Transverse colon (tissue), 4 donors: ENCODE measurements around the gene ATL3. TPM values are rescaled to one million over a fixed set of nuclear protein-coding genes. Genes with fewer than 3 reads are reported as not detected.
"Not testable (repeated sequence)": the region's sequence is repeated elsewhere in the genome, so short reads cannot be mapped to it uniquely, and the experiment has no call there.

Source experiments
- DNase-seq: peaks from one replicate; pipeline ENCODE4 v3.0.0-alpha.2; 2019
- H3K27ac ChIP-seq, 4 donors: fragments of 200-600 bp; sonication (generic); 2 replicates each; pipeline ENCODE4 v1.5.1; 2016 to 2018; ENCODE audit warnings: inconsistent platforms in 4 of 4
- H3K27me3 ChIP-seq: fragments of 200-600 bp; sonication (generic); 2 replicates; pipeline ENCODE4 v1.5.1; 2017; ENCODE audit warnings: inconsistent platforms
- H3K36me3 ChIP-seq, 4 donors: fragments of 200-600 bp; sonication (generic); 2 replicates each; pipeline ENCODE4 v1.5.1; 2017 to 2019; ENCODE audit warnings: inconsistent platforms in 4 of 4
- H3K4me1 ChIP-seq, 4 donors: fragments of 200-600 bp; sonication (generic); 2 replicates each; pipeline ENCODE4 v1.5.1; 2017 to 2020; ENCODE audit warnings: inconsistent platforms in 4 of 4
- H3K4me3 ChIP-seq, 4 donors: fragments of 200-600 bp; sonication (generic); 1 replicate in 1 of 4; 2 replicates in 3 of 4; pipeline versions ENCODE4 v1.5.1 to v1.6.1; 2017 to 2019; ENCODE audit warnings: inconsistent platforms in 4 of 4
- H3K9me3 ChIP-seq, 2 donors: fragments of 200-600 bp; sonication (generic); 2 replicates each; pipeline ENCODE4 v1.5.1; 2017 to 2019; ENCODE audit warnings: inconsistent platforms in 2 of 2
- CTCF ChIP-seq, 5 experiments: fragments of 200-600 bp in 3 of 5; fragments of 450-650 bp in 2 of 5; sonication (generic) in 3 of 5; IDR thresholded peaks; 1 replicate in 2 of 5; 2 replicates in 3 of 5; pipeline ENCODE4 v1.5.1; 2016 to 2017; ENCODE audit warnings: antibody characterized with exemption in 5 of 5, inconsistent platforms in 3 of 5, mild to moderate bottlenecking in 2 of 5, moderate library complexity in 1 of 5
- EP300 ChIP-seq: sonication (generic); formaldehyde crosslinking; IDR thresholded peaks from one replicate; pipeline ENCODE4 v1.6.1; 2017; ENCODE audit warnings: antibody characterized with exemption, low read depth
- POLR2A ChIP-seq: fragments of 450-650 bp; IDR thresholded peaks from one replicate; pipeline ENCODE4 v1.6.1; 2016; ENCODE audit warnings: antibody characterized with exemption, mild to moderate bottlenecking, moderate library complexity
- POLR2AphosphoS5 ChIP-seq, 3 donors: sonication (generic); formaldehyde crosslinking; IDR thresholded peaks; one replicate each; pipeline ENCODE4 v1.6.1; 2016; ENCODE audit warnings: antibody characterized with exemption in 3 of 3
- WGBS, 2 donors: methylation state at CpG; one replicate each; pipeline ENCODE4 v1.1.5; 2018; ENCODE audit warnings: low coverage in 1 of 2; 5-methylcytosine and 5-hydroxymethylcytosine counted together
- in situ Hi-C, 4 donors: fragments of 200-750 bp; cut with MboI; loops; one replicate each; pipeline versions ENCODE4 v1.15.0 to v1.15.1; 2017; ENCODE audit warnings: low sequenced_read_pairs in 3 of 4, low pct_ligation_motif_present in 1 of 4, low pct_unique_long_range_greater_than_20kb in 1 of 4
- intact Hi-C: fragments of 100-400 bp; cut with DNase I; formaldehyde crosslinking; loops from one replicate; pipeline ENCODE4 v1.15.1; 2023; ENCODE audit warnings: low total_unique reads
- total RNA-seq, 4 donors: library from RNA; depleted of rRNA; stranded (reverse); fragments of >200 nt; gene quantifications; one replicate each; pipeline ENCODE4 v1.1.0, GENCODE V29; 2016

Gene ATL3
- total RNA-seq, 4 donors from 2014 or later, result 18.7 to 60.8 (median 40.0) TPM

- no peaks in the 10 kb centered on the region for H3K36me3 ChIP-seq
- H3K4me3 ChIP-seq, result no peak overlapping the region
- H3K27me3 ChIP-seq, result no peaks in the 10 kb centered on the region
- no peaks in the 10 kb centered on the region for H3K9me3 ChIP-seq
- H3K27ac ChIP-seq, result peak overlapping the region; percentile 24 to 63 (median 60)
- peaks cover 14 to 24% (median 17%) of the 10 kb centered on the region in 4 donors for H3K4me1 ChIP-seq
- WGBS, 2 donors, result 55 to 68% methylated on average over 11 of the region's 11 CpGs
- peak; percentile 18 for DNase-seq
- TF ChIP-seq EP300 (no peak), CTCF (IDR thresholded peaks at IDR 0.05) (no peak), POLR2AphosphoS5 (IDR thresholded peaks at IDR 0.05) (peak in 2 of 3 donors; percentile 12 to 32), POLR2A (no peak)
- intact Hi-C loops (loop anchor here (1.0 kb wide), 1 partner anchor 21 kb away; no protein-coding TSS in a partner anchor), in situ Hi-C loops (no loop called here)
Measured at GRCh38 chr11:63698976-63699733, 28.0 kb upstream of the ATL3 start.

- Histone ChIP-seq H3K27me3 (no peaks in the 10 kb centered on the region), H3K4me3 (no peak overlapping the region), H3K36me3 (no peaks in the 10 kb centered on the region), H3K27ac (no peak overlapping the region), H3K9me3 (no peaks in the 10 kb centered on the region), H3K4me1 (peaks cover 12 to 26% (median 14%) of the 10 kb centered on the region in 4 donors)
- no peak for DNase-seq
- intact Hi-C loops, result no loop called here
- TF ChIP-seq POLR2A (no peak), CTCF (IDR thresholded peaks at IDR 0.05) (no peak), POLR2AphosphoS5 (IDR thresholded peaks at IDR 0.05) (no peak)
- in situ Hi-C loops, result no loop called here
- whole genome bisulfite sequencing, 2 donors, result 92 to 94% methylated on average over 4 to 7 of the region's 7 CpGs
Measured at GRCh38 chr11:63694596-63694995, 23.4 kb upstream of the ATL3 start.

- no peaks in the 10 kb centered on the region for H3K36me3 ChIP-seq
- no peaks in the 10 kb centered on the region for H3K9me3 ChIP-seq
- TF ChIP-seq CTCF (IDR thresholded peaks at IDR 0.05) (no peak), POLR2AphosphoS5 (IDR thresholded peaks at IDR 0.05) (no peak), EP300 (no peak), POLR2A (no peak)
- no peak overlapping the region for H3K27ac ChIP-seq
- peaks cover 8 to 32% (median 11%) of the 10 kb centered on the region in 4 donors for H3K4me1 ChIP-seq
- no peak overlapping the region for H3K4me3 ChIP-seq
- 86 to 87% methylated on average over 1 of the region's 1 CpG for WGBS, 2 donors
- H3K27me3 ChIP-seq, result no peaks in the 10 kb centered on the region
- intact Hi-C loops, result loop anchor here (10.0 kb wide), 1 partner anchor 77 kb away; the partner anchor contains the start of gene ZFTA
- DNase-seq, result no peak
- in situ Hi-C loops, result no loop called here
Measured at GRCh38 chr11:63687845-63688244, 16.7 kb upstream of the ATL3 start.

- intact Hi-C loops, result loop anchor here (10.0 kb wide), 1 partner anchor 78 kb away; the partner anchor contains the start of gene ZFTA
- no peak for DNase-seq
- H3K4me1 ChIP-seq, result peaks cover 8 to 40% (median 12%) of the 10 kb centered on the region in 4 donors
- H3K4me3 ChIP-seq, result no peak overlapping the region
- in situ Hi-C loops, result no loop called here
- H3K9me3 ChIP-seq, result no peaks in the 10 kb centered on the region
- no peak for TF ChIP-seq POLR2AphosphoS5 (IDR thresholded peaks at IDR 0.05)
- no peak for TF ChIP-seq CTCF (IDR thresholded peaks at IDR 0.05)
- TF ChIP-seq POLR2A, result no peak
- TF ChIP-seq EP300, result no peak
- H3K27ac ChIP-seq, result no peak overlapping the region
- H3K27me3 ChIP-seq, result no peaks in the 10 kb centered on the region
- H3K36me3 ChIP-seq, result no peaks in the 10 kb centered on the region
- WGBS, 2 donors, result 67 to 79% methylated on average over 2 of the region's 2 CpGs
Measured at GRCh38 chr11:63686926-63687325, 15.8 kb upstream of the ATL3 start.

- H3K9me3 ChIP-seq, in situ Hi-C loops, DNase-seq, H3K36me3 ChIP-seq, H3K27ac ChIP-seq, H3K4me3 ChIP-seq, H3K27me3 ChIP-seq: not testable (repeated sequence)
- WGBS, 2 donors, result 85 to 91% methylated on average over 4 to 7 of the region's 7 CpGs
- peaks cover 10 to 42% (median 14%) of the 10 kb centered on the region in 4 donors for H3K4me1 ChIP-seq
- intact Hi-C loops, result loop anchor here (10.0 kb wide), 1 partner anchor 80 kb away; the partner anchor contains the start of gene ZFTA
Measured at GRCh38 chr11:63685158-63685721, 14.1 kb upstream of the ATL3 start.
